ENCODE results near the gene CDK2.

DNA sequence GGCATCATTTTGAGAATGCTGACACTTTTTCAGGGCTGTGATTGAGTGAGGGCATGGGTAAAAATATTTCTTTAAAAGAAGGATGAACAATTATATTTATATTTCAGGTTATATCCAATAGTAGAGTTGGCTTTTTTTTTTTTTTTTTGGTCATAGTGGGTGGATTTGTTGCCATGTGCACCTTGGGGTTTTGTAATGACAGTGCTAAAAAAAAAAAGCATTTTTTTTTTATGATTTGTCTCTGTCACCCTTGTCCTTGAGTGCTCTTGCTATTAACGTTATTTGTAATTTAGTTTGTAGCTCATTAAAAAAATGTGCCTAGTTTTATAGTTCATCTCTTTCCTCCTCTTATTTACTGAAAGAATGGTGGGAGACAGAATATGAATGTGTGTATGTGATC, 5.8 kb downstream of the CDK2 start:
- no peak for TF ChIP-seq POLR2A (IDR thresholded peaks at IDR 0.05)
- TF ChIP-seq, protein P1, sequence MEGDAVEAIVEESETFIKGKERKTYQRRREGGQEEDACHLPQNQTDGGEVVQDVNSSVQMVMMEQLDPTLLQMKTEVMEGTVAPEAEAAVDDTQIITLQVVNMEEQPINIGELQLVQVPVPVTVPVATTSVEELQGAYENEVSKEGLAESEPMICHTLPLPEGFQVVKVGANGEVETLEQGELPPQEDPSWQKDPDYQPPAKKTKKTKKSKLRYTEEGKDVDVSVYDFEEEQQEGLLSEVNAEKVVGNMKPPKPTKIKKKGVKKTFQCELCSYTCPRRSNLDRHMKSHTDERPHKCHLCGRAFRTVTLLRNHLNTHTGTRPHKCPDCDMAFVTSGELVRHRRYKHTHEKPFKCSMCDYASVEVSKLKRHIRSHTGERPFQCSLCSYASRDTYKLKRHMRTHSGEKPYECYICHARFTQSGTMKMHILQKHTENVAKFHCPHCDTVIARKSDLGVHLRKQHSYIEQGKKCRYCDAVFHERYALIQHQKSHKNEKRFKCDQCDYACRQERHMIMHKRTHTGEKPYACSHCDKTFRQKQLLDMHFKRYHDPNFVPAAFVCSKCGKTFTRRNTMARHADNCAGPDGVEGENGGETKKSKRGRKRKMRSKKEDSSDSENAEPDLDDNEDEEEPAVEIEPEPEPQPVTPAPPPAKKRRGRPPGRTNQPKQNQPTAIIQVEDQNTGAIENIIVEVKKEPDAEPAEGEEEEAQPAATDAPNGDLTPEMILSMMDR (IDR thresholded peaks at IDR 0.05), result no peak

Data from lower leg skin (tissue), 3 donors.